ENCODE results near the gene SDC3. TPM values are rescaled to one million over a fixed set of nuclear protein-coding genes. Genes with fewer than 3 reads are reported as not detected.

SDC3 gene
- total RNA-seq, 1 experiment from 2014 or later = 10.0 TPM

GRCh38 chr1:30885570-30886522, 22.7 kb downstream of the SDC3 start:
- Histone ChIP-seq H2AFZ (ENCODE audit: low read length) (no peak overlapping the region), H3K9me2 (replicated peaks; ENCODE audit: low read length) (no peaks in the 10 kb centered on the region), H3K4me3 (ENCODE audit: low read length) (no peak overlapping the region), H3K79me2 (ENCODE audit: low read length) (no peaks in the 10 kb centered on the region), H3K9me3 (ENCODE audit: low read length) (no peaks in the 10 kb centered on the region), H3K27ac (ENCODE audit: low read length) (no peak overlapping the region), H3K4me2 (ENCODE audit: low read length) (no peak overlapping the region), H3K27me3 (ENCODE audit: low read length) (no peaks in the 10 kb centered on the region), H4K20me1 (ENCODE audit: low read length) (no peaks in the 10 kb centered on the region), H3K36me3 (ENCODE audit: low read depth, low read length) (no peaks in the 10 kb centered on the region), H3K9ac (ENCODE audit: low read length) (no peak overlapping the region), H3F3A (ENCODE audit: low read length, unreplicated experiment) (no peaks in the 10 kb centered on the region), H3K4me1 (ENCODE audit: insufficient read depth, low read length) (no peaks in the 10 kb centered on the region)
- TF ChIP-seq EZH2 (IDR thresholded peaks at IDR 0.05; ENCODE audit: low read length, unreplicated experiment) (no peak), EZH2phosphoT487 (IDR thresholded peaks at IDR 0.05; ENCODE audit: borderline replicate concordance, low read length) (no peak), CTCF (conservative IDR thresholded peaks at IDR 0.05; ENCODE audit: low read depth, low read length) (no peak)
- CTCF ChIA-PET = no interaction called here
- intact Hi-C loops (cut with micrococcal nuclease) = no loop called here
- BruUV-seq (replicated peaks) = no TSS peak
- ATAC-seq (no peak), DNase-seq (no peak)
- POLR2A ChIA-PET (ENCODE audit: unreplicated experiment) = no interaction called here

- ChIA-PET POLR2A (ENCODE audit: unreplicated experiment) (no interaction called here), CTCF (no interaction called here)
- no peaks in the 10 kb centered on the region for H4K20me1 ChIP-seq (ENCODE audit: low read length)
Observed at GRCh38 chr1:30884723-30885122, 23.8 kb downstream of the SDC3 start.

More at GRCh38 chr1:30884723-30885122, 23.8 kb downstream of the SDC3 start:
- no peaks in the 10 kb centered on the region for H3F3A ChIP-seq (ENCODE audit: low read length, unreplicated experiment)
- no peaks in the 10 kb centered on the region for H3K36me3 ChIP-seq (ENCODE audit: low read depth, low read length)
- intact Hi-C loops (cut with micrococcal nuclease) = no loop called here
- H3K79me2 ChIP-seq (ENCODE audit: low read length) = no peaks in the 10 kb centered on the region
- no TSS peak for BruUV-seq (replicated peaks)
- H3K9ac ChIP-seq (ENCODE audit: low read length) = no peak overlapping the region
- DNase-seq (no peak), ATAC-seq (no peak)
- H3K27ac ChIP-seq (ENCODE audit: low read length) = no peak overlapping the region
- no peaks in the 10 kb centered on the region for H3K9me2 ChIP-seq (replicated peaks; ENCODE audit: low read length)
- H3K9me3 ChIP-seq (ENCODE audit: low read length) = no peaks in the 10 kb centered on the region
- no peaks in the 10 kb centered on the region for H3K27me3 ChIP-seq (ENCODE audit: low read length)
- no peak overlapping the region for H3K4me3 ChIP-seq (ENCODE audit: low read length)
- H2AFZ ChIP-seq (ENCODE audit: low read length) = no peak overlapping the region
- TF ChIP-seq CTCF (conservative IDR thresholded peaks at IDR 0.05; ENCODE audit: low read depth, low read length) = no peak
- no peak for TF ChIP-seq EZH2phosphoT487 (IDR thresholded peaks at IDR 0.05; ENCODE audit: borderline replicate concordance, low read length)
- no peak for TF ChIP-seq EZH2 (IDR thresholded peaks at IDR 0.05; ENCODE audit: low read length, unreplicated experiment)
- no peak overlapping the region for H3K4me2 ChIP-seq (ENCODE audit: low read length)
- no peaks in the 10 kb centered on the region for H3K4me1 ChIP-seq (ENCODE audit: insufficient read depth, low read length)
